NCI-H2196 treated with DMSO at 0.1 percent for 48 hours (cell line): ENCODE data around the gene SRP9.
"Not testable (repeated sequence)": the region's sequence is repeated elsewhere in the genome, so short reads cannot be mapped to it uniquely, and the experiment has no call there.

ENCODE experiments used
- DNase-seq: peaks from one replicate; lab custom pipeline; 2025; ENCODE audit not compliant: unreplicated experiment; lab: John Stamatoyannopoulos, UW

Gene SRP9

GRCh38 chr1:225835856-225836255, 58.2 kb downstream of the SRP9 start:
- DNase-seq, result no peak

- DNase-seq, result not testable (repeated sequence)
Measured at GRCh38 chr1:225836296-225836695, 58.7 kb downstream of the SRP9 start.

DNA sequence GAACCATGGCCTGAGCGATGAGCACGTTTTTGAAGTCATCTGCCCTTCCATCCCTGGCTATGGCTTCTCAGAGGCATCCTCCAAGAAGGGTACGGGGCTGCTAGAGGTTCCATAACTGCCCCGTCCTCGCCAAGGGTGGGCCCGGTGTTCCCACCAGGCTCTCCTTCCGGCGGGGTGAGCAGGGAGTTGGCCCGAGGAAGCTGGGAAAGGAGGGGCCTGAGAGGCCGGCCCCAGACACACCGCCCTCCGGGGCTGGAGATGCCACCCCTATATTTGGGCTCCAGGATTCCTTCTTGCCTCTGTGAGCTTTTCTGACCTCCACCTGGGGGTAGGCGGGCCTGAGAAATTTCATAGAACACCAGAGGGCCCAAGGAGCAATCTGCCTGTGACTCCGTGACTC, 61.2 kb downstream of the SRP9 start:
- DNase-seq, result no peak
